Upper lobe of right lung (tissue), 1 donor: ENCODE results near the gene ARID5B. TPM values are rescaled to one million over a fixed set of nuclear protein-coding genes. Genes with fewer than 3 reads are reported as not detected.
"Not testable (repeated sequence)": the region's sequence is repeated elsewhere in the genome, so short reads cannot be mapped to it uniquely, and the experiment has no call there.

Experiments used
- ATAC-seq: fragments of 200-7000 bp; cut with Tn5 transposase; one replicate; pipeline ENCODE4 v1.9.1; 2020; ENCODE audit warnings: mild to moderate bottlenecking, moderate library complexity
- DNase-seq: peaks from one replicate; pipeline ENCODE4 v3.0.0-alpha.2; 2020
- H3K27ac ChIP-seq: fragments of 200-600 bp; one replicate; pipeline ENCODE4 v1.8.0; 2022
- H3K27me3 ChIP-seq: fragments of 200-600 bp; one replicate; pipeline ENCODE4 v1.8.0; 2022; ENCODE audit warnings: mild to moderate bottlenecking
- H3K36me3 ChIP-seq: fragments of 200-600 bp; one replicate; pipeline ENCODE4 v1.8.0; 2022
- H3K4me1 ChIP-seq: fragments of 200-600 bp; one replicate; pipeline ENCODE4 v1.8.0; 2022
- H3K4me3 ChIP-seq: fragments of 200-600 bp; one replicate; pipeline ENCODE4 v1.8.0; 2022; ENCODE audit warnings: mild to moderate bottlenecking
- H3K9me3 ChIP-seq: fragments of 200-600 bp; one replicate; pipeline ENCODE4 v1.8.0; 2022
- intact Hi-C: fragments of 100-400 bp; cut with DNase I; formaldehyde crosslinking; loops from one replicate; pipeline ENCODE4 v1.11.0; 2022
- total RNA-seq: library from RNA; stranded (reverse); fragmentation: NEBNext Ultra II Directional; extraction: Animal tissue kit (Norgen Biotek cat#: 25700); gene quantifications from one replicate; pipeline ENCODE4 v1.2.1, GENCODE V29; 2021
- TF ChIP-seq, protein P1 (sequence below): fragments of 200-600 bp; IDR thresholded peaks from one replicate; pipeline ENCODE4 v1.8.0; 2022; ENCODE audit warnings: antibody characterized with exemption
- donor health status: DM: no; HTN: yes; CAD: no; lungs with severe emphysema.

The ARID5B gene
- total RNA-seq, 1 donor from 2014 or later = 34.1 TPM

GRCh38 chr10:62025901-62026879 is 124.7 kb downstream of the ARID5B start:
- TF ChIP-seq, protein P1, sequence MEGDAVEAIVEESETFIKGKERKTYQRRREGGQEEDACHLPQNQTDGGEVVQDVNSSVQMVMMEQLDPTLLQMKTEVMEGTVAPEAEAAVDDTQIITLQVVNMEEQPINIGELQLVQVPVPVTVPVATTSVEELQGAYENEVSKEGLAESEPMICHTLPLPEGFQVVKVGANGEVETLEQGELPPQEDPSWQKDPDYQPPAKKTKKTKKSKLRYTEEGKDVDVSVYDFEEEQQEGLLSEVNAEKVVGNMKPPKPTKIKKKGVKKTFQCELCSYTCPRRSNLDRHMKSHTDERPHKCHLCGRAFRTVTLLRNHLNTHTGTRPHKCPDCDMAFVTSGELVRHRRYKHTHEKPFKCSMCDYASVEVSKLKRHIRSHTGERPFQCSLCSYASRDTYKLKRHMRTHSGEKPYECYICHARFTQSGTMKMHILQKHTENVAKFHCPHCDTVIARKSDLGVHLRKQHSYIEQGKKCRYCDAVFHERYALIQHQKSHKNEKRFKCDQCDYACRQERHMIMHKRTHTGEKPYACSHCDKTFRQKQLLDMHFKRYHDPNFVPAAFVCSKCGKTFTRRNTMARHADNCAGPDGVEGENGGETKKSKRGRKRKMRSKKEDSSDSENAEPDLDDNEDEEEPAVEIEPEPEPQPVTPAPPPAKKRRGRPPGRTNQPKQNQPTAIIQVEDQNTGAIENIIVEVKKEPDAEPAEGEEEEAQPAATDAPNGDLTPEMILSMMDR = no peak
- H3K27ac ChIP-seq = no peak overlapping the region
- no peak for ATAC-seq

GRCh38 chr10:62027841-62028501 is 126.5 kb downstream of the ARID5B start:
- Histone ChIP-seq H3K4me1 (no peaks in the 10 kb centered on the region), H3K27ac (no peak overlapping the region), H3K36me3 (no peaks in the 10 kb centered on the region), H3K4me3 (no peak overlapping the region), H3K9me3 (no peaks in the 10 kb centered on the region), H3K27me3 (no peaks in the 10 kb centered on the region)
- intact Hi-C loops = no loop called here
- TF ChIP-seq, protein P1 = no peak
- no peak for DNase-seq
- ATAC-seq = peak; percentile 71

More at GRCh38 chr10:62025901-62026879, 124.7 kb downstream of the ARID5B start:
- DNase-seq = no peak
- Histone ChIP-seq H3K4me1 (peaks cover 8% of the 10 kb centered on the region), H3K9me3 (no peaks in the 10 kb centered on the region), H3K36me3 (no peaks in the 10 kb centered on the region), H3K27me3 (no peaks in the 10 kb centered on the region), H3K4me3 (no peak overlapping the region)
- intact Hi-C loops = no loop called here

DNA sequence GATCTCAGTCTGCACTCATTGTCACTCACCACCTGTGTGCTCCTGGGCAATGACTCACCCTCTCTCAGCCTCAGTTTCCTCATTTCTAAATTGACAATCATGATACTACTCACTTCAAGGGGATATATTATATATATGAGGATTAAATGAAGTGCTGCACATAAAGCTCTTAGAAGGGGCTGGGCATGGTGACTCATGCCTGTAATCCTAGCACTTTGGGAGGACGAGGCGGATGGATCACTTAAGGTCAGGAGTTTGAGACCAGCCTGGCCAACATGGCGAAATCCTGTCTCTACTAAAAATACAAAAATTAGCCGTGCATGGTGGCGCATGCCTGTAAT is 127.0 kb downstream of the ARID5B start:
- ATAC-seq, H3K27me3 ChIP-seq, DNase-seq, H3K4me3 ChIP-seq, H3K4me1 ChIP-seq, intact Hi-C loops, H3K9me3 ChIP-seq, H3K36me3 ChIP-seq, H3K27ac ChIP-seq: not testable (repeated sequence)

GRCh38 chr10:62029401-62029800 is 127.9 kb downstream of the ARID5B start:
- DNase-seq = no peak
- no peaks in the 10 kb centered on the region for H3K4me1 ChIP-seq
- TF ChIP-seq, protein P1 = no peak
- intact Hi-C loops = no loop called here
- H3K27me3 ChIP-seq = no peaks in the 10 kb centered on the region
- H3K9me3 ChIP-seq = no peaks in the 10 kb centered on the region
- H3K4me3 ChIP-seq = no peak overlapping the region
- no peak overlapping the region for H3K27ac ChIP-seq
- no peaks in the 10 kb centered on the region for H3K36me3 ChIP-seq
- no peak for ATAC-seq

GRCh38 chr10:62031507-62031906 is 130.0 kb downstream of the ARID5B start:
- H3K27me3 ChIP-seq = no peaks in the 10 kb centered on the region
- DNase-seq = no peak
- TF ChIP-seq, protein P1 = no peak
- no peaks in the 10 kb centered on the region for H3K4me1 ChIP-seq
- no peak overlapping the region for H3K27ac ChIP-seq
- H3K9me3 ChIP-seq = no peaks in the 10 kb centered on the region
- no peaks in the 10 kb centered on the region for H3K36me3 ChIP-seq
- no peak overlapping the region for H3K4me3 ChIP-seq
- intact Hi-C loops = loop anchor here (10.0 kb wide), 1 partner anchor 203 kb away; no protein-coding TSS in a partner anchor
- ATAC-seq = no peak

DNA sequence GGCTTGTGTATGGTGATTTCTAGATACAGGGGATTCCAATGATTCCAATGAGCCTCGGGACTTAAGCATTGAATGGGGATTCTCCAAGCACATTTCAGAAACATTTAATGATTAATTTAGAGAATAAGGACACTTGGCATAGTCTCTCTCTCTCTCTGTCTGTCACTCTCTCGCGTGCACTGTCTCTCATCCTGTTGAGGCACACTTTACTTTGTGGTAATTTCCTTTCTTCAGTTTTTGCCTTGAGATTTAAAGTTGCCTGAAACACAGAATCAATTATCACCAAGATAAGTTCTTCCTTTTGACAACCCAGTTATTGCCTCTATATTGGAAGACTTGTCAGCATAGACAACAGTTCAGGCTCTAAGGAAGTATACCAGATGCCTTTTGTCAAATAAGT is 131.6 kb downstream of the ARID5B start:
- intact Hi-C loops = loop anchor here (10.0 kb wide), 1 partner anchor 202 kb away; no protein-coding TSS in a partner anchor
- peaks cover 10% of the 10 kb centered on the region for H3K4me1 ChIP-seq
- H3K9me3 ChIP-seq = no peaks in the 10 kb centered on the region
- ATAC-seq (no peak), DNase-seq (no peak)
- no peak overlapping the region for H3K4me3 ChIP-seq
- H3K27me3 ChIP-seq = no peaks in the 10 kb centered on the region
- no peak overlapping the region for H3K27ac ChIP-seq
- no peaks in the 10 kb centered on the region for H3K36me3 ChIP-seq
- TF ChIP-seq, protein P1 = no peak
